HAP-1 (cell line): ENCODE results near the gene C2CD2.

Experiments
- DNase-seq, 2 experiments: peaks; one replicate each; pipeline ENCODE4 v3.0.0-alpha.2; 2016 to 2020; ENCODE audit warnings: low spot score in 2 of 2
- H3K27me3 ChIP-seq: fragments of 250-450 bp; sonication (Bioruptor Pico); 2 replicates; pipeline ENCODE4 v1.5.1; 2020; ENCODE audit warnings: low read depth, mild to moderate bottlenecking, moderate library complexity
- H3K36me3 ChIP-seq: fragments of 250-450 bp; sonication (Bioruptor Pico); replicated peaks from 2 replicates; pipeline ENCODE4 v1.5.1; 2020; ENCODE audit warnings: mild to moderate bottlenecking
- H3K4me1 ChIP-seq: fragments of 250-450 bp; sonication (Bioruptor Pico); 2 replicates; pipeline ENCODE4 v1.5.1; 2020; ENCODE audit warnings: mild to moderate bottlenecking
- H3K4me3 ChIP-seq: fragments of 250-450 bp; sonication (Bioruptor Pico); 2 replicates; pipeline ENCODE4 v1.5.1; 2020; ENCODE audit warnings: mild to moderate bottlenecking, moderate library complexity
- H3K9me3 ChIP-seq: fragments of 250-450 bp; sonication (Bioruptor Pico); 2 replicates; pipeline ENCODE4 v1.5.1; 2020; ENCODE audit warnings: mild to moderate bottlenecking, moderate library complexity
- in situ Hi-C: fragments of 300-500 bp; cut with MboI; formaldehyde crosslinking; loops from 3 replicates; pipeline ENCODE4 v1.14.3; 2020; ENCODE audit warnings: low sequenced_read_pairs, inconsistent platforms, mixed read lengths

Gene C2CD2

DNA sequence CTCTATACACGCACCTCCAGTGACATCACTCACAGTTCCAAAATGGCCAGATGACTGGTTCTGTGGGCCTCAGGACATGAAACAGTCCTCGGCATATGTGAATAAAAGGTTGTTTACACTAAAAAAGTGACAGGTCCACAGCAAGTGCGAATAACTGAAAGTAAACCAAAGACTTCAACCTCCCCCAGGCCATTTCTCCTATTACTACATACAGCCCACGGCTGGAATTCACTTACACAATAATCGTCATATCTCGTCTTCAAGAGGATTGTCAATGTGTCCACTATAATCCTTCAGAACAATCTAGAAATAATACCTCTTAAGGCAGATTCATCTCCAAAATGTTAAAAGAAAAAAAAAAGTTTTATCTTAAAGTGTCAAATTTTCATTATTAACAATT is 72.8 kb downstream of the C2CD2 start:
- Histone ChIP-seq H3K4me3 (no peak overlapping the region), H3K9me3 (no peaks in the 10 kb centered on the region), H3K4me1 (peaks cover 9% of the 10 kb centered on the region), H3K36me3 (no peaks in the 10 kb centered on the region), H3K27me3 (no peaks in the 10 kb centered on the region)
- DNase-seq: no peak
- in situ Hi-C loops: no loop called here

DNA sequence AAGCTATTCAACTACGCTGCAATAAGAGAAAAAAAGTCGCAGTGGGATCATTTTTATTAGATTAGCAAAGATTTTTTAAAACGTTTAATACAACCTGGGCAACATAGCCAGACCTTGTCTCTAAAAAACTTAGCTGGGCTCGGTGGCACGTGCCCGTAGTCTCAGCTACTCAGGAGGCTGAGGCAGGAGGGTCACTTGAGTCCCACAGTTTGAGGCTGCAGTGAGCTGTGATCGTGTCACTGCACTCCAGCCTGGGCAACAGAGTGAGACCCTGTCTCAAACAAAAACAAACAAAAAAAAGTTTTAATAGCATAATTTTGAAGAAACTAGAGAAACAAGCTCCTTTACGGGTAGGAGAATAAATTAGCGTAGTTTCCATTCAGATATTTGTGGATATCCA is 73.7 kb downstream of the C2CD2 start:
- Histone ChIP-seq H3K27me3 (no peaks in the 10 kb centered on the region), H3K9me3 (no peaks in the 10 kb centered on the region), H3K4me1 (peaks cover 9% of the 10 kb centered on the region), H3K4me3 (peak overlapping the region; percentile 65), H3K36me3 (no peaks in the 10 kb centered on the region)
- no peak for DNase-seq
- in situ Hi-C loops: no loop called here

DNA sequence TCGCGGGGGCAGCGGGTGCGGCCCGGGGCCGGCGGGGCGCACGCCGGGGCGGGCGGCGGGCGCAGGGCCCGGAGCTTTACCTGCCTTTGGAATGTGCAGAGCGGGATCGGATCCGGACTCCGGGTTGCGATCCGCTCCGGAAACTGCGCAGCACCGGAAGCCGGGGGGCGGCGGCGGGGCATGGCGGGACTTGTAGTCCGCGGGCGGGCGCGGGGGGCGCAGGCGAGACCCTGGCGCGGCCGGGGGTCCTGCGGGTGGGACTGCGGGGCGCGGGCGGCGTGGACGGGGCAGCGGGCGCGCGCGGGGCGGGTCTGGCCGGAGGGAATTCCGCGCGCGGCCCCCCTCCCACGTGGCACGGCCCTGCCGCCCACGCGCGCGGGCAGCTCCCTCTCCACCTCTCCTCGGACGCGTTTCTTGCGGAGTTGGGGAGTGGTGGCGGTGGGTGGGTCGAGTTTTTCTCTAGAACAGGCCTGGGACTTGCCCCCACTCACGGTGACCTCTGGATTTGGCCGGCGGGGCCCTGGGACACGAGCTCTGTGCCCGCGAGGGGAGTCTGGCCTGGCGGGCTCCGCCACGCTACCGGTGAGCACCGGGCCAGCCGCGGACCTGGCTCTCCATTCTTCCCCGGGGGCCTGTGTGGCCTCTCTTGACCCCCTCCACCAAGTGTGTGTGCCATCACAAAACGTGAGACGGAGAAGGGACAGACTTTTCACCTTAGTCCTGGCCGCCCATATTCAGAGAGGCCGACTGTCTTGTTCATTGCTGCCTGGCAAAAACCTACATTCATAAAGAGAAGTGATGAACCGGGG is 74.4 kb downstream of the C2CD2 start, which contains the start of gene PRDM15:
Gene PRDM15, minus strand, starts transcription at position 155 of the 809 bp plus-strand sequence. CDS start 18,981 bp downstream, outside the sequence.
- Histone ChIP-seq H3K4me3 (peak within 1 kb of the TSS; percentile 69), H3K4me1 (peaks cover 9% of the 10 kb centered on the region), H3K27me3 (no peaks in the 10 kb centered on the region), H3K9me3 (no peaks in the 10 kb centered on the region), H3K36me3 (no peaks in the 10 kb centered on the region)
- peak; percentile 53 to 88 for DNase-seq
- in situ Hi-C loops: no loop called here

DNA sequence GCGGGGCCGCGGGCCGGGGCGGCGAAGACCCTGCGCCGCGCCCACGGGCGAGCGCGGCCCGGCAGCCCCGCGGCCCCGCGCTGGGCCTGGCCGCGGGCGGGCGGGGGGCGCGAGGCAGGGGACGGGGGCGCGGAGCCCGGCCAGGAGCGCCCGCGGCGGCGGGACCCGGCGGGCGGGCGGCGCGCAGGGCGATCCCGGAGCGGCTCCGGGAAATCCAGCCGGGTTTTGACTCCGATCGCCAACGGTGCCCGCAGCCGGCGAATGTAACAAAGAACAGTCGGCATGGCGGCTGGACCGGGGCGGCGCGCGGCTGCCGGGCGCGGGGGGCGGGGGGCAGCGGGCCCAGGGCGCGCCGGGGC is 75.0 kb downstream of the C2CD2 start:
- Histone ChIP-seq H3K4me1 (peaks cover 9% of the 10 kb centered on the region), H3K4me3 (peak overlapping the region; percentile 69), H3K9me3 (no peaks in the 10 kb centered on the region), H3K36me3 (no peaks in the 10 kb centered on the region), H3K27me3 (no peaks in the 10 kb centered on the region)
- peak; percentile 58 to 83 for DNase-seq
- in situ Hi-C loops: no loop called here

DNA sequence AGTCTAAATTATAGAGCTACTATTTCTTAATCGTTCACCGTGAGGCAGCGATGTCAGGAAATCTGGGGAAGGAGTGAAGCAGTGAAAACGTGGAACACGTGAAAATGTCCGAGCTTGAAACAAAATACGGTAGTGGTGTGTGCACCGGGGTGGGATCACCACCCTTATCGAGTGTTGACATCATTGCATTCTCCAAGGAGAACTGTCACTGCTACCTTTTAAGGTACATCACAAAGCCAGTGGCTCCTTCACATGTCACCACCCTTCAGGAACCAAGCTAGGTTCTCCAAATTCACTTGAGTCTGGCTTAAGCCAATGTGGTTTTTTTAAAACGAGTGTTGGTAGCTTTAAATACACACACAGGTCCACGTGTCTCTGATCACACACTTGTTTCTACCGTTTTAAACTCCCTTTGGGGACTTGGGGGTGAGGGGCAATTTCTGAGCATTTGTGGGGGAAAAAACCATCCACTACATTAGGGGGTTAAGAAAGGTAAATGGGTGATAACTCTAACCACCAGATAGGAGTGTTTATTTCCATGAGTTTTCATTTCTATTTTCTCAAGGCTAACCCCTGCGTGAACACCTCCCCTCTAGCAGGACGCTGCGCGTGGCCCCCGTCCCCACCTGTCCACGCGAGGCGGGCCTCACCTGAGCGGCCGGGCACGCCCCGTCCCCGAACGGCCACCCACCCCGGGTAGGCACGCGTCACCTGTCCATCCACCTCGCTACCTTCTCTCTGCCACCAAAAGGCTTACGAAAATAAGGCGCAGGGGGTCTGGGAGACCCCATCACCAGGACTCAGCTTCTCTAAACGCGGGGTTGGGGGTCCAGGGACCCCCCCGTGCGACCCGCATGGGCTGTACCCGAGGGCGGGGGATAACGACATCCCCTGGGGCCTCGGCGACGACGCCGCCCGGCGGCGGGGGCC is 75.7 kb downstream of the C2CD2 start:
- H3K9me3 ChIP-seq: no peaks in the 10 kb centered on the region
- in situ Hi-C loops: no loop called here
- H3K4me1 ChIP-seq: peaks cover 9% of the 10 kb centered on the region
- no peaks in the 10 kb centered on the region for H3K27me3 ChIP-seq
- peak in 1 of 2 experiments; percentile 44 for DNase-seq
- peak overlapping the region; percentile 69 for H3K4me3 ChIP-seq
- no peaks in the 10 kb centered on the region for H3K36me3 ChIP-seq

DNA sequence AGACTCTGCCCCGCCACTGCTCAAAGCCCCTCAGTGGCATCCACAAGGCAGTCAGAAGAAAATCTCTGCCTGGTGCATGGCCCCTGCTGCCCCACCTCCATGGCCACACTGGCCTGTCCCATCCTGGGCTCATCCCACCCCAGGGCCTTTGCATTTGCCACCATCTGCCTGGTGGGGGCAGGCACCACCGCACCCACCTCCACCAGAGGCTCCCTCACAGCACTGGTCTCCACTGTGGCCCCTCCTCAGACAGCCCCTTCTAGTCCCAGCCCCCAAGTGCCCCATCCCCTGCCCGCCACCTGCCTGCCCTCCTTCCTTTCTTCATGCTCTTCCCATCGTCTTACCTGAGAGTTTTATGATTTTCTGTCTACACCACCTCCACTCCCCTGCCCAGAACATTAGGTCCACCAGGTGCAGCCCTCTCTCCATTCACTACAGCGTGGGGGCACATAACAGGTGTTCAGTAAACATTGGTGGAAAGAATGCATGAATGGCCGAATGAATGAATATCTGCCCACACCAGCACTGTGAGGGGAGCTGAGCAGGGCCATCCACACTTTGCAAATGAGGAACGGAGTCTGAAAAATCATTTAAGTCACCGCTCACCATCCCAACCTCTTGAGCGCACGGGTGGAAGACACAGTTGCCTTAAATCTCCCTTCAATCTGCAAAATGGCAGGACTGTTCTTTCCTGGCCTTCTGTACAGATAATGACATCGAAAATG is 76.7 kb downstream of the C2CD2 start:
- in situ Hi-C loops: no loop called here
- H3K4me1 ChIP-seq: peaks cover 9% of the 10 kb centered on the region
- no peaks in the 10 kb centered on the region for H3K9me3 ChIP-seq
- no peak for DNase-seq
- H3K27me3 ChIP-seq: no peaks in the 10 kb centered on the region
- peak overlapping the region; percentile 69; the same call in 1 of the 2 replicates for H3K4me3 ChIP-seq
- H3K36me3 ChIP-seq: no peaks in the 10 kb centered on the region

DNA sequence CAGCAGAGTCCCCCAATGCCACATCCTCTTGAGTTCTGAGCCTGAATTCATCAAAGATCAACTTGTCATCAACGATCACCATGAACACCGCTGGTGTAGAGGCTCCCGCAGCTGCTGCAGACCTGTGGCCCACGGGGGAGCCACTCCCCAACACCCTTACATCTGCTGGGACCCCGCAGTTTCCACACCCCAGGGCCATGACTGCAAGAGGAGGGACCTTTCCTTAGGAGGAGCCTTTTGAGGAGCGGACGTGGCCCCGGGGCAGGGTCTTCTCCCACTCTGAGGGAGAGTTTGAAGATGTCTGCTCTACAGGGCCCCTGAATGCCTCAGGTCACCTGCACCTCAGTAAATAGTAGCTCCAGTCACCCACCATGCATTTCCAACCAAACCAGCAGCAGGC is 77.4 kb downstream of the C2CD2 start:
- Histone ChIP-seq H3K4me1 (peaks cover 9% of the 10 kb centered on the region), H3K27me3 (no peaks in the 10 kb centered on the region), H3K9me3 (no peaks in the 10 kb centered on the region), H3K36me3 (no peaks in the 10 kb centered on the region), H3K4me3 (no peak overlapping the region)
- no peak for DNase-seq
- in situ Hi-C loops: no loop called here

DNA sequence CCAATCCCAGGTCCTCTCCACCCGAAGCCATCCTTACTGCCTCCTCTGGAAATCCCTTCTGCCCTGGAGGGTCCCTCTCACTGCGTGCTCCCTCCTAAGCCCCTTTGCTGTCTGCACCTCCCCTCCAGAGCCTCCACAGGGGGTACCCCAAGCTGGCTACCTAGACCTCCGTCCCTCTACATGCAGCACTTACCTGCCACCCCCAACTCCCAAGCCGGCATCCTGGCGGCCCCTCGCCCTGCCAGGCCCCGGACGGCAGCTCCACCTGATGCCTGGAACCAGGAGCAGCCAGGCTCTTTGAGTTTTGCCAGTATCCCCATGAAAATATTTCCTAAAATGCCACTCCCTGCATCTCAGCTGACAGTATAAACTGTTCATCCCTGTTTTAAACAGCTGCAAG is 78.7 kb downstream of the C2CD2 start:
- in situ Hi-C loops: no loop called here

DNA sequence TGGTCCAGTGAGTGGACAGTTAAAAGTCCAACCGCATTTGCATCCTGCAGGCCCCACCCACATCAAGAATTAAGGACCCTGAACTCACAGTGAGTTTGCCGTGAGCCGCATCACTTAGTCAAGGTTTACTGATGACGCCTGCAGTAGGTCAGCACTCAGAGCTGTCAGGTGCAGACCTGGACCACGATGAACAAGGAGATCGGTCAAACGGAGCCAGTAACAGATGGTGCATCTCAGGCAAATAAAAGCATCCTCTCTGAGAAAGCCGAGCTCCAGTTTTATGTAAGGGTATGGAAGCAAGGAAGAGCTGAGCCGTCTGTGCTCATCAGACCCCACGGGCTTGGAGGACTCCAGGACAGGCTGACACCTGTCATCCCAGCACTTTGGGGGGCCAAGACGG is 79.2 kb downstream of the C2CD2 start:
- no peaks in the 10 kb centered on the region for H3K9me3 ChIP-seq
- in situ Hi-C loops: no loop called here
- no peaks in the 10 kb centered on the region for H3K27me3 ChIP-seq
- no peak overlapping the region for H3K4me3 ChIP-seq
- no peaks in the 10 kb centered on the region for H3K36me3 ChIP-seq
- DNase-seq: no peak
- H3K4me1 ChIP-seq: peaks cover 6% of the 10 kb centered on the region; the same call in 1 of the 2 replicates

More for the DNA sequence above, 78.7 kb downstream of the C2CD2 start:
- Histone ChIP-seq H3K4me3 (no peak overlapping the region), H3K4me1 (peaks cover 9% of the 10 kb centered on the region), H3K36me3 (no peaks in the 10 kb centered on the region), H3K27me3 (no peaks in the 10 kb centered on the region), H3K9me3 (no peaks in the 10 kb centered on the region)
- DNase-seq: no peak

DNA sequence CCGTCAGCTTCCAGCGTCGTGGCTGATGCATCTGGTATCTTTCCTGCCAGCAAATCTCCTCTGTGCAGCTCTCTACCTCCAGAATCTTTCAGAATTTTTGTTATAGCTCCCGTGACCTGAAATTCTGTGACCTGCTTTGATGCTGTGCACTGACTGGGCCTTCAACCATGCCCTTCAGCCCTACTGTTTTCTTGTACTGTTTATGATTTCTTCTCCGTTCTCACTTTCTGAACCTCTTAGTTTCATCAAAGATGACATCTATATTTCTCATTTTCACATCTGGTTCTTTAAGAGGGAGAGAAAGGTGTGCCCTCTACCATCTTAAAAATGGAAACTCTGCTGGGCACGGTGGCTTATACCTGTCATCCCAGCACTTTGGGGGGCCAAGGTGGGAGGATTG is 80.4 kb downstream of the C2CD2 start:
- H3K36me3 ChIP-seq: no peaks in the 10 kb centered on the region
- in situ Hi-C loops: no loop called here
- no peaks in the 10 kb centered on the region for H3K9me3 ChIP-seq
- no peak for DNase-seq
- no peaks in the 10 kb centered on the region for H3K27me3 ChIP-seq
- H3K4me3 ChIP-seq: no peak overlapping the region
- H3K4me1 ChIP-seq: peaks cover 6% of the 10 kb centered on the region; the same call in 1 of the 2 replicates

DNA sequence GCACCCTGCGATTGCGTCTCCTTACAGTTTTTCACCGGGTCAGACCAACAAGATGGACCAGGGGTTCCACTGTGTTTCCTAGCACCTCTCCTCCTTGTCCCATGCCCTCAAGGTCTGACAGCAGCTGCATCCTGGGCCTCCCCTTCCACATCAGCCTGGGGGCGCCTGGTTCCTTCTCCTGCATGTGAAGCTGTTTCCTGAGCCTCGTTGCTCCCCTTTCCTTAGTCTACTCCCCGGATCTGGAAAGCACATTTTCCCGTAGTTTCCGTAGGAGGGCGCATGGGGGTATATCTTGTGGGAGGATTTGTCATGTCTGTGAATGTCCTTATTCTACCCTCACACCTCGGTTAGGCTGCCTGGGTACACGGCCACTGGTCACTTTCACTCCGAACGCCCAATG is 80.8 kb downstream of the C2CD2 start:
- DNase-seq: no peak
- in situ Hi-C loops: no loop called here
- H3K4me1 ChIP-seq: peaks cover 6% of the 10 kb centered on the region; the same call in 1 of the 2 replicates
- no peaks in the 10 kb centered on the region for H3K9me3 ChIP-seq
- H3K4me3 ChIP-seq: no peak overlapping the region
- no peaks in the 10 kb centered on the region for H3K27me3 ChIP-seq
- H3K36me3 ChIP-seq: no peaks in the 10 kb centered on the region

DNA sequence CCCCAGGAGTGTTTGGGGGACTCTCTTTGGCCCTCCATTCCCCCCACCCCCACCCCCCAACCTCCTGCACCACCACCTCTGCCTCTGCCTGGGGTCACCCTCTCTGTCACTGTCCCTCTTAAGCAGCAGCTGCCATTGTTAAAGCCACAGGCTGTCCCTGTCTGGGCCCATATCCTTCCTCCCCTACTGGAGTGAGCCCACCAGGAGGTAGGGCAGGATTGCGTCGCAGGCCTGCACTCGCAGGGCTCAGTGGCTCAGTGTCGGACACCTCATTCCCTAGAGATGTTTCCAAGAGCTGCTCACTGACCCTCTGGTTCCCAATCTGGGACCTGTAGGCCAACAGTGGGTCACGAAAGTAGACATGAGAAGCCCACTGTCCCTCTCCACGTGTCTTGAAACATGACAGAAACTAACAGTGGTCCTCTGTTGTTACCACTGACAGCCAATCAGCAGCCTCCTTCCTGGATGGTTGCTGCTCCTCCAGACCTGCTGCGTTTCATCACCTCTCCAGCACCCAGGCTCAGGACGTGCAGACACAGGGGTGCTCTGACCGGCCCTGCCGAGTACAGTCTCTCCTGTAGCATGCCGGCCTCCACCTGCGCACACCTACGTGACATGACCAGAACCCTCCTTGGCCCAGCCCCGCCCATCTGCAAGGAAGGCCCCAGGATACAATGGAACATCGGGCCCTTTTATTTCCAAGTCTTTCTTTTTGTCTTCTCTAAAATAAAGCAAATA is 82.4 kb downstream of the C2CD2 start:
- no peaks in the 10 kb centered on the region for H3K27me3 ChIP-seq
- no peaks in the 10 kb centered on the region for H3K4me1 ChIP-seq
- H3K36me3 ChIP-seq: no peaks in the 10 kb centered on the region
- in situ Hi-C loops: no loop called here
- no peak for DNase-seq
- H3K4me3 ChIP-seq: no peak overlapping the region
- no peaks in the 10 kb centered on the region for H3K9me3 ChIP-seq

DNA sequence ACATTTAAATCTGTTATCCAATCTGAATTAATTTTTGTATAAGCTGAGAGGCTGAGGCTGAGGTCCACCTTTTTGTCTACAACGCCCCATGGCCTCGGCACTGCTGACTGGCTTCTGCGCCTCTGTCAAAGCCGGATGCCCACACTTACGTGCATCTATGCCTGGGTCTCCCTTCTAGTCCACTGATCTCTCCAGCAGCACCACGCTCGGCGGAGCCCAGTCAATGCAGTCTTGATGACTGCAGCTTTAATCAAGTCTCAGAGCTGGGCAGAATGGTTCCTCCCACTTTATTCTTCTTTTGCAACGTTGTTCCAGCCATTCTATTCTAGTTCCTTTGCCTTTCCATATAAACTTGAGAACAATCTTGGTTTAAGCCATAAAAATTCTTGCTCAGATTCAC is 84.0 kb downstream of the C2CD2 start:
- Histone ChIP-seq H3K4me1 (no peaks in the 10 kb centered on the region), H3K36me3 (no peaks in the 10 kb centered on the region), H3K4me3 (no peak overlapping the region), H3K9me3 (no peaks in the 10 kb centered on the region), H3K27me3 (no peaks in the 10 kb centered on the region)
- in situ Hi-C loops: no loop called here
- no peak for DNase-seq
